Activated B cell treated with CpG ODN at 0.5 μM for 24 hours (primary cell): ENCODE data around the gene BHLHE40. TPM values are rescaled to one million over a fixed set of nuclear protein-coding genes. Genes with fewer than 3 reads are reported as not detected.

Experiments
- ATAC-seq: fragments of 200-7000 bp; cut with Tn5 transposase; one replicate; pipeline ENCODE4 v1.10.0; 2021; ENCODE audit warnings: low read depth, mild to moderate bottlenecking, moderate library complexity
- CTCF ChIA-PET: fragments of 350-600 bp; sonication (Branson Sonifier 250); formaldehyde crosslinking; loops from one replicate; lab custom pipeline; 2021; ENCODE audit warnings: antibody characterized with exemption; lab: Charles Lee
- POLR2A ChIA-PET: fragments of 350-600 bp; sonication (Branson Sonifier 250); formaldehyde crosslinking; loops from one replicate; lab custom pipeline; 2021; ENCODE audit warnings: antibody characterized with exemption; lab: Charles Lee
- DNase-seq: peaks from one replicate; pipeline ENCODE4 v3.0.0; 2022
- H3K27ac Mint-ChIP-seq: one replicate; pipeline ENCODE4 v1.8.0; 2020; ENCODE audit warnings: mixed read lengths
- H3K27me3 Mint-ChIP-seq: one replicate; pipeline ENCODE4 v1.8.0; 2021; ENCODE audit warnings: mixed read lengths
- H3K36me3 Mint-ChIP-seq: one replicate; pipeline ENCODE4 v1.8.0; 2021; ENCODE audit warnings: low read depth, mixed read lengths
- H3K4me1 Mint-ChIP-seq: one replicate; pipeline ENCODE4 v1.8.0; 2021; ENCODE audit warnings: mixed read lengths
- H3K4me3 Mint-ChIP-seq: one replicate; pipeline ENCODE4 v1.8.0; 2020; ENCODE audit warnings: mild to moderate bottlenecking, mixed read lengths
- H3K9me3 Mint-ChIP-seq: one replicate; pipeline ENCODE4 v1.8.0; 2020; ENCODE audit warnings: mixed read lengths
- intact Hi-C: fragments of 100-400 bp; cut with micrococcal nuclease; formaldehyde crosslinking; loops from one replicate; pipeline ENCODE4 v1.15.1; 2024
- total RNA-seq: library from RNA; stranded (reverse); gene quantifications from 2 replicates; pipeline ENCODE4 v1.2.3, GENCODE V29; 2022
- TF ChIP-seq, protein P1 (sequence below): fragments of 200-600 bp; IDR thresholded peaks from one replicate; pipeline ENCODE4 v1.8.0; 2022; ENCODE audit warnings: antibody characterized with exemption, mild to moderate bottlenecking

BHLHE40 gene
- total RNA-seq, 1 donor from 2014 or later, result 41.5 TPM

GRCh38 chr3:5001135-5001534 is 21.9 kb downstream of the BHLHE40 start:
- Mint-ChIP-seq H3K4me1 (peaks cover 18% of the 10 kb centered on the region), H3K27ac (no peak overlapping the region), H3K36me3 (no peaks in the 10 kb centered on the region), H3K9me3 (no peaks in the 10 kb centered on the region), H3K4me3 (no peak overlapping the region), H3K27me3 (no peaks in the 10 kb centered on the region)
- intact Hi-C loops, result no loop called here
- TF ChIP-seq, protein P1, sequence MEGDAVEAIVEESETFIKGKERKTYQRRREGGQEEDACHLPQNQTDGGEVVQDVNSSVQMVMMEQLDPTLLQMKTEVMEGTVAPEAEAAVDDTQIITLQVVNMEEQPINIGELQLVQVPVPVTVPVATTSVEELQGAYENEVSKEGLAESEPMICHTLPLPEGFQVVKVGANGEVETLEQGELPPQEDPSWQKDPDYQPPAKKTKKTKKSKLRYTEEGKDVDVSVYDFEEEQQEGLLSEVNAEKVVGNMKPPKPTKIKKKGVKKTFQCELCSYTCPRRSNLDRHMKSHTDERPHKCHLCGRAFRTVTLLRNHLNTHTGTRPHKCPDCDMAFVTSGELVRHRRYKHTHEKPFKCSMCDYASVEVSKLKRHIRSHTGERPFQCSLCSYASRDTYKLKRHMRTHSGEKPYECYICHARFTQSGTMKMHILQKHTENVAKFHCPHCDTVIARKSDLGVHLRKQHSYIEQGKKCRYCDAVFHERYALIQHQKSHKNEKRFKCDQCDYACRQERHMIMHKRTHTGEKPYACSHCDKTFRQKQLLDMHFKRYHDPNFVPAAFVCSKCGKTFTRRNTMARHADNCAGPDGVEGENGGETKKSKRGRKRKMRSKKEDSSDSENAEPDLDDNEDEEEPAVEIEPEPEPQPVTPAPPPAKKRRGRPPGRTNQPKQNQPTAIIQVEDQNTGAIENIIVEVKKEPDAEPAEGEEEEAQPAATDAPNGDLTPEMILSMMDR, result no peak
- ATAC-seq, result no peak
- DNase-seq, result no peak
- ChIA-PET POLR2A (interaction anchor here (3.3 kb wide), 1 partner anchor 11 kb away, joined by 16 read pairs; no protein-coding TSS in a partner anchor), CTCF (interaction anchor here (0.7 kb wide), 1 partner anchor 10 kb away, joined by 3 read pairs; no protein-coding TSS in a partner anchor)

- Mint-ChIP-seq H3K4me1 (peaks cover 21% of the 10 kb centered on the region), H3K27me3 (no peaks in the 10 kb centered on the region), H3K9me3 (no peaks in the 10 kb centered on the region), H3K4me3 (no peak overlapping the region), H3K27ac (no peak overlapping the region), H3K36me3 (no peaks in the 10 kb centered on the region)
- intact Hi-C loops, result no loop called here
- TF ChIP-seq, protein P1, result no peak
- ATAC-seq, result no peak
- POLR2A ChIA-PET, result interaction anchor here (3.3 kb wide), 1 partner anchor 10 kb away, joined by 16 read pairs; no protein-coding TSS in a partner anchor
- CTCF ChIA-PET, result no interaction called here
- no peak for DNase-seq
Observed at GRCh38 chr3:5001805-5002173, 22.6 kb downstream of the BHLHE40 start.

DNA sequence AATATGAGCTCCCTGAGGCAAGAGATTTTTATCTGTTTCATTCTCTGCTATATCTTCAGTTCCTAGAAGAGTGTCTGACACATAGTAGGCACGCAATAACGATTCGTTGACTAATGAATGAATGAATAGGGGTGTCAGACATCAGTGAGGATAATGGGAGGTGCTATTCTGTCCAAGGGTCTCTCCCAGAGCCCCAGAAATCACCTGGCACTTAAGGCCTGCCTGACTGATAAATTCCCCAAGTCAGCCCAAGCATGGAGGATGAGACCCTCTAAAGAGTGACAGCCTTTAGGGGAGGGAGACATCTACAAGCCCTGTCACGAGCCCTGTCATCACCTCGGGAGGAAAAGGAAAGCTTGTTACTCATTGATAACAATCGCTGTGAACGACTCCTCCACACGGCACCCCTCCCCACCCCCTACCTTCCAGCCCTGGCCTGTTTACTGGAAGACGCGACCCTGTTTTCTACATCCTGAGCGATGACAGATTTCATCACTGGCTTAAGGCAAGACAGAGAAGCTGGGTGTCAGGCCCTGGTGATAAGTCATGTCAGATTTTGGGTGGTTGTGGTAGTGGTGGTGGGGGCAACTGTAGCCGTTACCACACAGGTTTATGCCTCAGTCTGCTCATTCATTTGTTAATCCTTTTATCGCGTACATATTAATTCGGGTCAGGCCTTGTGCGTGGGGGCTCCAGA is 23.1 kb downstream of the BHLHE40 start:
- ATAC-seq, result no peak
- ChIA-PET CTCF (no interaction called here), POLR2A (interaction anchor here (3.3 kb wide), 1 partner anchor 10 kb away, joined by 16 read pairs; no protein-coding TSS in a partner anchor)
- TF ChIP-seq, protein P1, result no peak
- Mint-ChIP-seq H3K27me3 (no peaks in the 10 kb centered on the region), H3K4me3 (no peak overlapping the region), H3K4me1 (peaks cover 23% of the 10 kb centered on the region), H3K9me3 (no peaks in the 10 kb centered on the region), H3K36me3 (no peaks in the 10 kb centered on the region), H3K27ac (no peak overlapping the region)
- no peak for DNase-seq
- intact Hi-C loops, result no loop called here

DNA sequence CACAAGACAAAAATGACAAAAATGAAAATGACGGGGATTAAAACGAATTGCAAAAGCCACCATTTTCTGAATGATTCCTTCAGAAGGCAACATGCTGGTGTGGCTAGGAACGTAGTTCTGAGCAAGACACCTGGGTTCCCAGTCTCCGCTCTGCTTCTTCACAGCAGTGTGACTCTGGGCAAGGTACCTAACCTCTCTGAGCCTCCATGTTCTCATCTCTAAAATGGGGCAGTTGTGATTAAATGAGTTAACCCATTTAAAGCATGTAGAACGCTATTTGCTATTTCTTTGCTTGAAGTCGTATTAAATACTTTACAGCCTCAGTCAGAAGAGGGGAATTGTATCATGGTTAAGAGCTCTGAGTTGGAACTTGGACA is 23.6 kb downstream of the BHLHE40 start:
- Mint-ChIP-seq H3K27ac (no peak overlapping the region), H3K4me1 (peaks cover 29% of the 10 kb centered on the region), H3K4me3 (no peak overlapping the region), H3K9me3 (no peaks in the 10 kb centered on the region), H3K36me3 (no peaks in the 10 kb centered on the region), H3K27me3 (no peaks in the 10 kb centered on the region)
- CTCF ChIA-PET, result no interaction called here
- POLR2A ChIA-PET, result interaction anchor here (3.3 kb wide), 1 partner anchor 9 kb away, joined by 16 read pairs; no protein-coding TSS in a partner anchor
- ATAC-seq, result no peak
- TF ChIP-seq, protein P1, result no peak
- intact Hi-C loops, result no loop called here
- DNase-seq, result no peak

DNA sequence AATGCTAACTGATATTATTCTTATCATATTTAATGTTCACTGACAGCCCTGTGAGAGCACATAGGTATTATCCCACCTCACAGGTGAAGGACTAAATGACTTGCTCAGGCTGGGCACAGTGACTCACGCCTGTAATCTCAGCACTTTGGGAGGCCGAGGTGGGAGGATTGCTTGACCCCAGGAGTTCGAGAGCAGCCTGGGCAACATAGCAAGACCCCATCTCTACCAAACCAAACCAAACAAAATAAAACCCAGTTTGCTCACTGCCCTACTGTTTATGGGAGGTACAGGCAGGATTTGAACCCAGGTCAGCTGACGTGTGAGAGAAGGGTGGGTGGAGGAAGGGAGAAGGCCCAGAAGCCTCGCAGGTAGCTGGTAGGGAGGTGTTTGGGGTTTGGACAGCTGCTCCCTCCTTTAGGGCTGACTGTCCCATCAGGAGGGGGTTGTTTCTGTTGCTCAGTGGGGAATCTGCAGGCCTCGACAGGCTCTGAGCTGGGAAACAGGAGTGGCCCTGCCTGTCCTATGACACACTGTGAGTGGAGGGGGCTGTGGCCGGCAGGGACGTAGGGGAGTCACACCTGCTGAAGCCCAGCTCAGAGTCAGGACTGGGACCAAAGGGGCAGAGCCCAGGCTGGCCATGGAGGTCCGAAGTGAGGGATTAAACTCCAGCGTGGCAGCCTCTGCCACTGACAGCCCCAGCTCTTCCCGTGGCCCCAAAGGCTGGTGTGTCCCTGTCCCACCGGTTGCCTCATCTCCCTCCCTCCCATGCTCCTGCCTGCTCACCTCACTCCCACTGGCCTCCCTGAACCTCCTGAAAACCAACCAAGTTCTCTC is 25.3 kb downstream of the BHLHE40 start:
- Mint-ChIP-seq H3K27ac (peak overlapping the region; percentile 63), H3K36me3 (no peaks in the 10 kb centered on the region), H3K4me1 (peaks cover 46% of the 10 kb centered on the region), H3K27me3 (no peaks in the 10 kb centered on the region), H3K9me3 (no peaks in the 10 kb centered on the region), H3K4me3 (no peak overlapping the region)
- POLR2A ChIA-PET, result interaction anchor here (0.7 to 1.6 kb wide), 6 partner anchors 9 to 1935 kb away, joined by 3 to 11 read pairs (median 8); no protein-coding TSS in a partner anchor
- DNase-seq, result no peak
- CTCF ChIA-PET, result interaction anchor here (1.5 kb wide), 1 partner anchor 293 kb away, joined by 4 read pairs; no protein-coding TSS in a partner anchor
- TF ChIP-seq, protein P1, result no peak
- intact Hi-C loops, result no loop called here
- ATAC-seq, result no peak
